Measurements from ENCODE around the gene RHBDL3. TPM values are rescaled to one million over a fixed set of nuclear protein-coding genes. Genes with fewer than 3 reads are reported as not detected.

RHBDL3 gene
- total and polyA plus RNA-seq, 10 of the 15 experiments (the other 5 are each of a cell fraction or from before 2014, with no cell fraction given) = 0.04 to 0.24 (median 0.04) TPM; not detected in 5

DNA sequence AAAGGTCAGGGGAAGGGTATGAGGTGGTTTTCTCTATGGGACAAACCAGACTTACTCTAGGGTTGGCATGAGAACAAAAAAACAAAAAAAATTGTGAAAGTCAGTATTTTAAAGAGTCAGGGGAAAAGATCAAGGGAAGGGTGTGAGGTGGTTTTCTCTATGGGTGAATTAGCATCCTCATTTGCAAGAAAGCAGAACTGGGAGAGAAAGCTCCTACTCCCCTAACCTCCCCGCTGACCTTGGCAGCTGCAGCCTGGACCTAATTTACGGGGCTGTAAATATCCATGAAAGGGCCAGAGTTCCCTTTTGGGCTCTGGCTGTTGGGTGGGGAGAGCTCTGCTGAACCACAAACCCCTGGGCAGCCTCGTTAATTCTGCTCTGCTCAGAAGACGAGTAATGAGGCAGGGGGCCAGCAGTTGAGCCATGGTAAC, 10.6 kb downstream of the RHBDL3 start:
- intact Hi-C loops (cut with micrococcal nuclease; ENCODE audit: unreplicated experiment) (no loop called here), in situ Hi-C loops (cut with MboI) (no loop called here)
- Histone ChIP-seq H3K27me3 (replicated peaks in 1 of 2; ENCODE audit: control insufficient read depth in 2 of 2, insufficient read depth in 2 of 2, low read length in 1 of 2) (peaks cover 1 to 2% of the 10 kb centered on the region in 2 experiments; a peak in 1 of 4 replicates), H3K27ac (ENCODE audit: control insufficient read depth, insufficient read depth) (no peak overlapping the region), H3K4me2 (ENCODE audit: control insufficient read depth, insufficient read depth) (no peak overlapping the region), H3K4me1 (ENCODE audit: control insufficient read depth, insufficient read depth, low read length) (peaks cover 8% of the 10 kb centered on the region; the same call in 1 of the 2 replicates), H2AFZ (ENCODE audit: control insufficient read depth, low read depth, low read length) (no peak overlapping the region), H3K4me3 (no peak overlapping the region), H4K20me1 (ENCODE audit: control insufficient read depth, insufficient read depth) (no peaks in the 10 kb centered on the region), H3K9me3 (replicated peaks; ENCODE audit: control insufficient read depth, insufficient read depth, low read length) (no peaks in the 10 kb centered on the region), H3K79me2 (ENCODE audit: control insufficient read depth, insufficient read depth, low read length) (no peaks in the 10 kb centered on the region), H3K36me3 (ENCODE audit: control insufficient read depth in 2 of 2, insufficient read depth in 2 of 2, low read length in 1 of 2) (no peaks in the 10 kb centered on the region), H3K9ac (ENCODE audit: control insufficient read depth, insufficient read depth, low read length) (no peak overlapping the region)
- no TSS peak for BruUV-seq (replicated peaks)
- ATAC-seq (peak; percentile 85), DNase-seq (ENCODE audit: low read depth, low spot score) (no peak), FAIRE-seq (no peak)
- SMC1A ChIA-PET (ENCODE audit: uncharacterized antibody, unreplicated experiment) = interaction anchor here (0.7 to 1.2 kb wide), 5 partner anchors 10 to 56 kb away, joined by 3 to 4 read pairs (median 3); no protein-coding TSS in a partner anchor
- no peak for TF ChIP-seq NFYB (IDR thresholded peaks at IDR 0.05; ENCODE audit: insufficient read depth, low read depth, low read length)
- TF ChIP-seq IKZF1 (conservative IDR thresholded peaks at IDR 0.05) = peak; percentile 69
- 0 out of 2 replicates have a peak, but pooled peaks have one; percentile 19 for TF ChIP-seq ATF7 (IDR thresholded peaks at IDR 0.05; ENCODE audit: low read depth)
- no peak for TF ChIP-seq ZSCAN29 (IDR thresholded peaks at IDR 0.05)
- 0 out of 2 replicates have a peak, but pooled peaks have one; percentile 33 for TF ChIP-seq BCL11A (IDR thresholded peaks at IDR 0.05; ENCODE audit: low read depth, low read length)
- TF ChIP-seq IRF4 (IDR thresholded peaks at IDR 0.05; ENCODE audit: low read depth, low read length) = 0 out of 2 replicates have a peak, but pooled peaks have one; percentile 19
- no peak for TF ChIP-seq RAD51 (IDR thresholded peaks at IDR 0.05)
- peak; percentile 29 for TF ChIP-seq MEF2B (IDR thresholded peaks at IDR 0.05; ENCODE audit: partially characterized antibody, poor library complexity, severe bottlenecking)
- TF ChIP-seq MTA2 (IDR thresholded peaks at IDR 0.05; ENCODE audit: low read depth) = peak; percentile 73
- no peak for TF ChIP-seq CHD2 (IDR thresholded peaks at IDR 0.05; ENCODE audit: borderline replicate concordance, low read depth, low read length)
- peak; percentile 91 for TF ChIP-seq SPI1 (IDR thresholded peaks at IDR 0.05; ENCODE audit: borderline replicate concordance, insufficient read depth, low read depth, low read length)
- no peak for TF ChIP-seq FOXK2 (IDR thresholded peaks at IDR 0.05)
- peak; percentile 51 to 60; a peak in 2 of 4 replicates for TF ChIP-seq IKZF2 (IDR thresholded peaks at IDR 0.05)
- TF ChIP-seq EP300 (IDR thresholded peaks at IDR 0.05; ENCODE audit: borderline replicate concordance in 1 of 2, control insufficient read depth in 1 of 2, low read depth in 2 of 2, low read length in 2 of 2) = peak in 1 of 2 experiments; percentile 32; a peak in 1 of 4 replicates
- no peak for TF ChIP-seq BACH1 (IDR thresholded peaks at IDR 0.05; ENCODE audit: borderline replicate concordance)
- TF ChIP-seq NR2F1 (conservative IDR thresholded peaks at IDR 0.05) = peak; percentile 96
- 0 out of 2 replicates have a peak, but pooled peaks have one; percentile 30 for TF ChIP-seq DPF2 (IDR thresholded peaks at IDR 0.05)
- POLR2A ChIA-PET = interaction anchor here (0.6 to 1.2 kb wide), 2 partner anchors 17 to 35 kb away, joined by 3 read pairs; no protein-coding TSS in a partner anchor
- CTCF ChIA-PET = interaction anchor here (1.6 kb wide), 1 partner anchor 23 kb away, joined by 5 read pairs; no protein-coding TSS in a partner anchor
- RAD21 ChIA-PET (ENCODE audit: unreplicated experiment) = no interaction called here
- WGBS (ENCODE audit: insufficient coverage, insufficient replicate concordance, low lambda C conversion rate, missing lambda C conversion rate) = 24% methylated on average over 4 of the region's 4 CpGs
